Stimulated activated memory B cell treated with anti-CD40 and anti-IgM and Interleukin-4, amounts not matched to agents 10 μg/mL and 1 μg/mL and 100 μg/mL, for 72 hours (primary cell): ENCODE measurements around the gene HACE1.
"Not testable (repeated sequence)": the region's sequence is repeated elsewhere in the genome, so short reads cannot be mapped to it uniquely, and the experiment has no call there.

Experiments used
- ATAC-seq: fragments of 150-1000 bp; cut with Tn5 transposase; 2 replicates; pipeline ENCODE4 v1.10.0; 2021
- H3K27ac Mint-ChIP-seq: one replicate; pipeline ENCODE4 v1.8.0; 2022; ENCODE audit warnings: mild to moderate bottlenecking, mixed read lengths
- H3K27me3 Mint-ChIP-seq: one replicate; pipeline ENCODE4 v1.8.0; 2022; ENCODE audit warnings: mixed read lengths
- H3K36me3 Mint-ChIP-seq: one replicate; pipeline ENCODE4 v1.8.0; 2022; ENCODE audit warnings: mixed read lengths
- H3K4me1 Mint-ChIP-seq: one replicate; pipeline ENCODE4 v1.8.0; 2022; ENCODE audit warnings: mixed read lengths
- H3K4me3 Mint-ChIP-seq: one replicate; pipeline ENCODE4 v1.8.0; 2022; ENCODE audit warnings: mild to moderate bottlenecking, moderate library complexity, mixed read lengths
- H3K9me3 Mint-ChIP-seq: one replicate; pipeline ENCODE4 v1.8.0; 2022; ENCODE audit warnings: mixed read lengths

Gene HACE1

DNA sequence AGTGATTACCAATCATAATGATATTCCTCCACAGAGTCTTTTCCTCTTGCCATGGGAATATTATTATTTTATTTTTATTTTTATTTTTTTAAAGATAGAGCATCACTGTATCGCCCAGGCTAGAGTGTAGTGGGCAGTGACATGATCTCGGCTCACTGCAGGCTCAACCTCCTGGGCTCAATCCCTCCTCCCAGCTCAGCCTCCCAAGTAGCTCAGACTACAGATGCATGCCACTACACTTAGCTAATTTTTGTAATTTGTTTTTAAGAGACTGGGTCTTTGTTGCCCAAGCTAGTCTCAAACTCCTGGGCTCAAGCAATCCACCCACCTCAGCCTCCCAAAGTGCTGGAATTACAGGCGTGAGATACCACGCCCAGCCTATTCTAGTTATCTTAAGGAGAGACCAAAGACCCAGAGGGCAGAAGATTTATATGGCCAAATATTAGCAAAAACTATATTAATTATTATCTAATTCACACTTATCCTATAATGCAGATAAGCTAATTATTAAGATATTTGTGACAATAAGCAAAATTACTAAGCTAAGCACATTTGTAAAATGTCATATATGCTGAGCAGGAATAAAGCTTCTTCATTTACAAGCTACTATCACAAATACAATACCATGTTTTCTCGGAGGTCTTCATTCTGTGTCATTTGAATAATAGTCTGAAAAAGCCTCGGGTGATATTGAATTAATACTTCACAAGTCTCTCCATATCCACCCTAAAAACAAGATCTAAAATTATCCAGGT lies 63.5 kb downstream of the HACE1 start:
- Mint-ChIP-seq H3K27me3 (no peaks in the 10 kb centered on the region), H3K9me3 (peaks cover 2% of the 10 kb centered on the region), H3K36me3 (peaks cover 28% of the 10 kb centered on the region), H3K4me1 (no peaks in the 10 kb centered on the region), H3K4me3 (no peak overlapping the region), H3K27ac (no peak overlapping the region)
- ATAC-seq, result no peak

DNA sequence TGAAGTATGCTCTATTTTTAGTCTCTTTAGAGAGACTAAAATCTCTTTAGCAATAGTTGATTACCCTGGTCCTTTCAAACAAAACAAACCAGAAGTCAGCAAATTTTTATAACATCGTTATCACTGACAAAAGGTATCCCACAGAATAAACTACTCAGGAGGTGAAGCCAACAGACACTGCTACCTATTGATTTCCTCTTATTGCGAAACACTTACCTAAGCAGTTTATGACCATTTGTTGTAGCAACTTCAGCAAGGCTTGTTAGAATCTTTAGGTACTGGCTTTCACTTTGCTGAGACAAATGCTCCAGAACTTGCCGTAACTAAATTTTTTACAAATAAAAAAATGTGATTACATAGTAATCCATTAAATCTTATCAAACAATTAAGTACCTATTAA lies 64.4 kb downstream of the HACE1 start:
- Mint-ChIP-seq H3K27ac (no peak overlapping the region), H3K4me1 (no peaks in the 10 kb centered on the region)
- ATAC-seq, result no peak

DNA sequence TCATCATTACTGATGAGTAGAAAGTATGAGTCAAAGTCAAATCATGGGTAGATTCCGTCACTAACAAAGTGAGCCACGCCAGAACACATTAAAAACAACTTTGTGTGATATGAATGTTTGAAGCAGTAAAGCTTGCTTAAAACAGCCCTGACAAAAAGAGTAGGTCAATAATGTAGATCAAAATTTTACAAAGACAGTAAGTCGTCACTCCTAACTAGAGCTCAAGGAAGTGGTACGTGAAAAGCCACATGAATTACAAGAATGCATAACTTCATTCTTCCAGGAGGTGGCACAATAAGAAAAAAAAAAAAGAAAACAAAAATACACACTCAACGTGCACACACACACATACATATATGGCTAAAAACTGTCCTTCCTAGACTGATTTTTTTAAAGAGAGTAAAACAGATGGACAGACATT lies 69.9 kb downstream of the HACE1 start:
- Mint-ChIP-seq H3K27me3 (no peaks in the 10 kb centered on the region), H3K4me3 (no peak overlapping the region), H3K9me3 (no peaks in the 10 kb centered on the region), H3K27ac (no peak overlapping the region), H3K4me1 (peaks cover 6% of the 10 kb centered on the region), H3K36me3 (peaks cover 30% of the 10 kb centered on the region)
- no peak for ATAC-seq

More for the DNA sequence above, 64.4 kb downstream of the HACE1 start:
- Mint-ChIP-seq H3K4me3 (no peak overlapping the region), H3K27me3 (no peaks in the 10 kb centered on the region), H3K36me3 (peaks cover 22% of the 10 kb centered on the region), H3K9me3 (no peaks in the 10 kb centered on the region)

DNA sequence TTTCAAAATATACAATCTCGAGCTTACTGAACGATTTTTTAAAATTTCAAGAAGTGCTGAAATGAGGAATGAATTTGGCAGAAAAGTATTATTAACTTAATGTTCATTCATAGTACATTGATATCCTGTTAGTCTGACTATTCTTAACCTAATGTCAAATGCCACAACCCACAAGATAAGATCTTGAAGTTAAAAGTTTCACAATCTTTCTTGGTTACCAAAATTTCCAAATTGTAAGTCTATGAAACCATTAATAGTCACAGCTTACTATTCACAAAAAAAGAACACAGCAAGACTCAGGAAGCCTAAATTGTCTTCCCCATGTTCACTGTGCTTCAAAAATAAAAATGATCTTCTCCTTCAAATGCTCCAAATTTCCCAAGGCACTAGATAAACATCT lies 71.3 kb downstream of the HACE1 start:
- Mint-ChIP-seq H3K27me3 (no peaks in the 10 kb centered on the region), H3K4me3 (no peak overlapping the region), H3K36me3 (peaks cover 31% of the 10 kb centered on the region), H3K27ac (no peak overlapping the region), H3K9me3 (no peaks in the 10 kb centered on the region), H3K4me1 (peaks cover 6% of the 10 kb centered on the region)
- no peak for ATAC-seq

DNA sequence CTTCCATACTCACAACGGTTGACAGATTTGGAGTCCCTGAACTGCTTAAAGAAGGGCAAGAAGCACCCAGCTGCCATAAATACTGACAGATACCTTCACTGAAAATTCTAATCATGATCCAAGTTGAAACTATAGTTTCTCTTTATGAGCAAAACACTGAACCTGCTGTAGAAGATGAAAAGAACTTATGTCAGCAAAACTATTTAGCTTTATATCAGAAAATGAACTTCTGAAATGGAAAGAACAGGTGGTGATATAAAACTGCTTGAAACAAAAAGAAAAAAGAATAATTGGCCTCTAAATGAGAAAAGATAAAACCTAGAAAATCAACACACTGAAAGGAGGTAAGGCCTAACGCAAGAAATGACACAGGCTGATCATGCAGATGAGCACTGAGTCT lies 72.4 kb downstream of the HACE1 start:
- Mint-ChIP-seq H3K27me3 (no peaks in the 10 kb centered on the region), H3K4me3 (no peak overlapping the region), H3K9me3 (no peaks in the 10 kb centered on the region), H3K4me1 (peaks cover 6% of the 10 kb centered on the region), H3K36me3 (peaks cover 31% of the 10 kb centered on the region), H3K27ac (no peak overlapping the region)
- no peak for ATAC-seq

DNA sequence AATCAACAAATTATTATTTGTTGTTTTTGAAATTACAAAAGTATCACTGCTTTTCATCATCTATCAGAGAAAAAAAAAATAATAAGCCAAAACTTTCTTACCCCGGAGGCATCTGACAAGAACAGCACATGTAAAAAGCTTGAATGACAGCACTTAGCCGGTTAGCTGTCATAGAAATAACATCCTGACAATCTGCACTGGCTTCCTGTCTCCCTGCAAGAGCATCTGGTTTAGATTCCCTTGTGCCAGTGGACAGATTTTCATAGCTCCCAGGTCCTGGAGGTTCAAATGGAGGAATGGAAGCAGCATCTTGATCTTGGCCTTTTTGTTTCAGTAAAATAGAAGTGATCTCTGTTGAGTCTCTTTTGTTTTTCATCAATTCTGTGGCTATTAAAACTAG lies 74.8 kb downstream of the HACE1 start:
- Mint-ChIP-seq H3K9me3 (no peaks in the 10 kb centered on the region), H3K27ac (no peak overlapping the region), H3K27me3 (no peaks in the 10 kb centered on the region)

DNA sequence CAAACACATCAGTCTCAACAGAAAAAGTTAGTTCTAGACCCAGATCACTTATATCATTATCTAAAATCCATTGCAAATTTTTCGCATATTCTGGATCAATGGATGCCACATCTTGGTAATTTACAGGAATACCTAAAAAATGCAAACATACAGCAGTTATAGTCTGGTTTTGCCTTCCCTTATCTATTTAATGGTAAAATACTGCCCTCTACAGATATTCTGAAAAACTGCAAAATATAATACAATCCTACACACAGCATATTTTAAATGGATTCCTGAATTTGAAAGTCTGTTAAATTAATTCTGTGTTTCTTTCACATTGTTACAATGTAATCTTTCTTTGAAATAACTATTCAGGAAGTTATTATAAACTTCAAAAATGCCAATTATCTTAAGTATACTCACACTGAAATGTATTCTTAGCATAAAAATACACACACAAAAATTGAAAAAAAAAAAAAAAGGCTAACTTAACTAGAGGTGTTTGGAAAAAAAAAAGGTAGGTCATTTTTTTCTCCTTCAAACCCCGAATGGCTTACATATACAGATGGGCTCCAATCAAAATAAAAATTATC lies 88.4 kb downstream of the HACE1 start:
- Mint-ChIP-seq H3K9me3 (no peaks in the 10 kb centered on the region), H3K4me1 (no peaks in the 10 kb centered on the region), H3K36me3 (peaks cover 6% of the 10 kb centered on the region), H3K27ac (no peak overlapping the region), H3K4me3 (no peak overlapping the region), H3K27me3 (no peaks in the 10 kb centered on the region)
- ATAC-seq, result no peak

More for the DNA sequence above, 74.8 kb downstream of the HACE1 start:
- no peak for ATAC-seq
- Mint-ChIP-seq H3K4me1 (peaks cover 5% of the 10 kb centered on the region), H3K36me3 (peaks cover 46% of the 10 kb centered on the region), H3K4me3 (no peak overlapping the region)

DNA sequence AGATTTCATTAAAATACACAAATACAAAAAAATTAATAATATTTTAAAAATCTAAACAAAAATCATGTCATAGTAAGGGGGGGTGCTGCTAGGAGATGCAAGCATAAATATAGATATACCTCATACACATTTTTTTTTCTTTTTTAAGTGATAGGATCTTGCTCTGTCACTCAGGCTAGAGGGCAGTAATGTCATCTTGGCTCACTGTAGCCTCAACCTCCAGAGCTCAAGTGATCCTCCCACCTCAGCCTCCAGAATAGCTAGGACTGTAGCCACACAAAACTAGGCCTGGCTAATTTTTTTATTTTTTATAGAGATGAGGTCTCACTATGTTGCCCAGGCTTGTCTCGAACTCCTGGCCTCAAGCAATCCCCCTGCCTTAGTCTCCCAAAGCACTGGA lies 90.8 kb downstream of the HACE1 start:
- no peak for ATAC-seq
- Mint-ChIP-seq H3K4me3 (no peak overlapping the region), H3K4me1 (no peaks in the 10 kb centered on the region)

DNA sequence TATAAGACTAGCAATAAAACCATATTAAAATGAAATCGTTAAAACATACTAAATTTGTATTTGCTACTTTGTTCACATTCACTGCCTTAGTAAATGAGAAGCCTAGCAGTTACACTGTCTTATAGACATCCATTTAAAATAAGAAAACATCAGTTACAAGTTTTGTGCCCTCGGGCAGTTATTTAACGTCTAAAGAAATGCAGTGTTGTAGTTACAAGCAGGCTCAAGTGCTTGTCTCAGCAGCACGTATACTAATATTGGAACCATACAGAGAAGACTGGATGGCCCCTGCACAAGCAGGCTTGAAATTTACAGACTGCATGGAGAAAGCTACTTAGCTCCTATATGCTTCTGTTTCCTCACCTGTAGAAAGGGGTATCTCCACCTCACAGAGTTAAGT lies 93.1 kb downstream of the HACE1 start:
- Mint-ChIP-seq H3K27me3 (no peaks in the 10 kb centered on the region), H3K36me3 (peaks cover 16% of the 10 kb centered on the region), H3K4me3 (no peak overlapping the region), H3K4me1 (no peaks in the 10 kb centered on the region), H3K9me3 (peaks cover 3% of the 10 kb centered on the region), H3K27ac (no peak overlapping the region)
- ATAC-seq, result no peak

More for the DNA sequence above, 90.8 kb downstream of the HACE1 start:
- Mint-ChIP-seq H3K27ac (no peak overlapping the region), H3K27me3 (no peaks in the 10 kb centered on the region), H3K36me3 (peaks cover 7% of the 10 kb centered on the region), H3K9me3 (no peaks in the 10 kb centered on the region)

DNA sequence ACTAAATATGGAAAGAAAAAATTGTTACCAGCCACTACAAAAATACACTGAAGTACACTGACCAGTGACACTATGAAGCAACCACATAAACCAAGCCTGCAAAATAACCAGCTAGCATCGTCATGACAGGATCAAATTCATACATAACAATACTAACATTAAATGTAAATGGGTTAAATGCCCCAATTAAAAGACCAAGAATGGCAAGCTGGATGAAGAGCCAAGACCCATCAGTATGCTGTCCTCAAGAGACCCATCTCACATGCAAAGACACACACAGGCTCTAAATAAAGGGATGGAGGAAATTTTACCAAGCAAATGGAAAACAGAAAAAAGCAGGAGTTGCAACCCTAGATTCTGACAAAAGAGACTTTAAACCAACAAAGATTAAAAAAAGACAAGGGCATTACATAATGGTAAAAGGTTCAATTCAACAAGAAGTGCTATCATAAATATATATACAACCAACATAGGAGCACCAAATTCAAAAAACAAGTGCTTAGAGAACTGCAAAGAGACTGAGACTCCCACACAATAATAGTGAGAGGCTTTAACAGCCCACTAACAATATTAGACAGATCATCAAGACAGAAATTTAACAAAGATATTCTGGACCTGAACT lies 104.8 kb downstream of the HACE1 start:
- Mint-ChIP-seq H3K27ac (no peak overlapping the region), H3K4me3 (no peak overlapping the region), H3K27me3 (no peaks in the 10 kb centered on the region), H3K36me3 (peaks cover 76% of the 10 kb centered on the region), H3K9me3 (peaks cover 30% of the 10 kb centered on the region), H3K4me1 (no peaks in the 10 kb centered on the region)
- ATAC-seq, result no peak

DNA sequence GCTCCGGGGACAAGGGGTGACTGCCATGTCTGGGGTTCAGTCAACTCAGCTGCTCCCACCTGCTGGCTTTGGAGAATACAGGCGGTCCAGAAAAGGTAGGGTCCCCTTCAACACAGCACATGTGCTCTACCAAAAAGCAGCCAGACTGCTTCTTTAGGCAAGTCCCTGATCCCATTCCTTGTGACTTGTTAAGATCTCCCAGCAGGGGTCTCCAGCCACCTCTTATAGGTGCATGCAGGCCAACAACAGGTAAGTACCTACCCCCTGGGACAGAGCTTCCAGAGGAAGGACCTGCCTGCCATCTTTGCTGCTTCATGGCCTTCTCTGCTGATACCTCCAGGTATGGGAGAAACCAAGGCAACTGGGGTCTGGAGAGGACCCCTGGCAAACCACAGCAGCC lies 106.5 kb downstream of the HACE1 start:
- H3K27ac Mint-ChIP-seq, result no peak overlapping the region
- peaks cover 65% of the 10 kb centered on the region for H3K36me3 Mint-ChIP-seq
- H3K4me1 Mint-ChIP-seq, result no peaks in the 10 kb centered on the region
- no peaks in the 10 kb centered on the region for H3K27me3 Mint-ChIP-seq
- H3K9me3 Mint-ChIP-seq, result peaks cover 27% of the 10 kb centered on the region
- no peak overlapping the region for H3K4me3 Mint-ChIP-seq
- ATAC-seq, result no peak

DNA sequence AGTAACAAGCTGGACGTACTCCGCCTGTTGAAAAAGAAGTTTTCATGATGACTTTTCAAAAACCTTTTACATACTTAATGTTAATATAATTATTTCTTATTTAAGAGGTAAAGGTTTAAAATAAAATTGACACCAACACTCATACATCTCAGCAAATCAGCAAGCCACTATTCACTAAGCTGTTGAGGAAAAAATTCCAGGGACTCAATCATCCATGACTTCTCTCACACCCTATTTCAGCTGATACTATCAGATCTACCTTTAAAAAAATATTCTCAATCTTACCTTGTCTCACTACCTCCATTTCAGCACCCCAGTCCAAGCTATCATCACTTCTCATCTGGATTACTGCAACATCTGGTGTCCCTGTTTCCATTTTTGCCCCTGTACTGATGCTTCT lies 109.3 kb downstream of the HACE1 start:
- Mint-ChIP-seq H3K27me3 (no peaks in the 10 kb centered on the region), H3K36me3 (peaks cover 44% of the 10 kb centered on the region), H3K4me3 (no peak overlapping the region), H3K9me3 (peaks cover 11% of the 10 kb centered on the region), H3K27ac (no peak overlapping the region), H3K4me1 (no peaks in the 10 kb centered on the region)
- ATAC-seq, result no peak

DNA sequence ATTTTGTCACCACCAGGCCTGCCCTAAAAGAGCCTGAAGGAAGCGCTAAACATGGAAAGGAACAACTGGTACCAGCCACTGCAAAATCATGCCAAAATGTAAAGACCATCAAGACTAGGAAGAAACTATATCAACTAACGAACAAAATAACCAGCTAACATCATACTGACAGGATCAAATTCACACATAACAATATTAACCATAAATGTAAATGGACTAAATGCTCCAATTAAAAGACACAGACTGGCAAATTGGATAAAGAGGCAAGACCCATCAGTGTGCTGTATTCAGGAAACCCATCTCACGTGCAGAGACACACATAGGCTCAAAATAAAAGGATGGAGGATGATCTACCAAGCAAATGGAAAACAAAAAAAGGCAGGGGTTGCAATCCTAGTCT lies 120.6 kb downstream of the HACE1 start:
- H3K36me3 Mint-ChIP-seq, result peaks cover 25% of the 10 kb centered on the region
- not testable (repeated sequence) for H3K9me3 Mint-ChIP-seq, H3K4me1 Mint-ChIP-seq, ATAC-seq, H3K4me3 Mint-ChIP-seq, H3K27me3 Mint-ChIP-seq, H3K27ac Mint-ChIP-seq

DNA sequence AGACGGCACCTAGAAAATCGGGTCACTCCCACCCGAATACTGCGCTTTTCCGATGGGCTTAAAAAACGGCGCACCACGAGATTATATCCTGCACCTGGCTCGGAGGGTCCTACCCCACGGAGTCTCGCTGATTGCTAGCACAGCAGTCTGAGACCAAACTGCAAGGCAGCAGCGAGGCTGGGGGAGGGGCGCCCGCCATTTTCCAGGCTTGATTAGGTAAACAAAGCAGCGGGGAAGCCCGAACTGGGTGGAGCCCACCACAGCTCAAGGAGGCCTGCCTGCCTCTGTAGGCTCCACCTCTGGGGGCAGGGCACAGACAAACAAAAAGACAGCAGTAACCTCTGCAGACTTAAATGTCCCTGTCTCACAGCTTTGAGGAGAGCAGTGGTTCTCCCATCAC lies 122.2 kb downstream of the HACE1 start:
- H3K36me3 Mint-ChIP-seq, result peaks cover 19% of the 10 kb centered on the region
- not testable (repeated sequence) for ATAC-seq, H3K4me1 Mint-ChIP-seq, H3K27me3 Mint-ChIP-seq, H3K27ac Mint-ChIP-seq, H3K9me3 Mint-ChIP-seq, H3K4me3 Mint-ChIP-seq

DNA sequence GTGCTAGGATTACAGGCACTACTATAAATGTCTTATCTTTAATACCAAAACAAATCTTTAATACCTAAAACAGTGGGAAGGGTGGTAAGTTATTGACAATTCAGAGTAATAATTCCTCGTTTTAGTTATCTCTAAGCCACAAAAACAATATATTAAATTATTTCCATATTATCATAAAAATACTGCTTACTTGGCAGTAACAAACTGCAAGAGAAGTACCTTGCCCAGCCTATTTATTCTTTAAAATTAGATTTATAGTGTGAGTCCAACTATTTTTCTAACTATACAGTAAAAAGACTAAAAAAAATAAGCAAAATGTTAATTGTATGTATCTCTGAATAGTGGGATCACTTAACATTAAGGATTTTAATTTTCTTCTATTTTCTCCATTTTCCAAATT lies 123.2 kb downstream of the HACE1 start:
- no peak overlapping the region for H3K4me3 Mint-ChIP-seq
- peaks cover 29% of the 10 kb centered on the region for H3K36me3 Mint-ChIP-seq
- no peaks in the 10 kb centered on the region for H3K27me3 Mint-ChIP-seq
- H3K4me1 Mint-ChIP-seq, result no peaks in the 10 kb centered on the region
- H3K9me3 Mint-ChIP-seq, result peaks cover 2% of the 10 kb centered on the region
- no peak overlapping the region for H3K27ac Mint-ChIP-seq
- ATAC-seq, result no peak

DNA sequence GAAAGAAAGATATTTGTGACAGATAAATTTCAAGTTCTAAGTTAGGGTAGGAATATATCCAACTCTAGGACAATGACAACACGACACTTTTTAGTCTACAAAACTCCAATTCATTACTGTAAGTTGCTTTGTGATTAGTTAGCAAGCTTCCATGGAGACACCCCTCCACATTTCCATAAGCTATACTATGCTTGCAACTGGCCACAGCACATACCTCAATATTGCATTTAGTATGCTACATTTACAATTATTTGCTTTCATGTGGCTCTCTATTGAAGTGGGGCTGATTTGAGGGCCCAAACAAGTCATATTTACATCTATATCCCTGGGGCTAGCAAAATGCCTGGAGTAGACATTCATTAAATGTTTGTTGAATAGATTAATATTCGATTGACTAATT lies 129.3 kb downstream of the HACE1 start:
- Mint-ChIP-seq H3K27ac (no peak overlapping the region), H3K4me3 (no peak overlapping the region), H3K27me3 (no peaks in the 10 kb centered on the region), H3K36me3 (peaks cover 21% of the 10 kb centered on the region), H3K9me3 (peaks cover 2% of the 10 kb centered on the region), H3K4me1 (no peaks in the 10 kb centered on the region)
- no peak for ATAC-seq
